GM18520 (cell line): ENCODE data around the gene SRSF4.
A peak's percentile ranks its signal among the peaks of the same experiment; 100 is the strongest.
"Not testable (repeated sequence)": the region's sequence is repeated elsewhere in the genome, so short reads cannot be mapped to it uniquely, and the experiment has no call there.

Source experiments
- ATAC-seq: cut with Tn5 transposase; IDR thresholded peaks from one replicate; pipeline ENCODE4 v1.9.1; 2021; ENCODE audit not compliant: unreplicated experiment

SRSF4 gene

GRCh38 chr1:29181413-29182225 lies at the start of gene SRSF4:
Gene SRSF4, minus strand, starts transcription at chr1:29181900. Its CDS starts 148 bp downstream, at chr1:29181752.
- ATAC-seq = peak; percentile 90

DNA sequence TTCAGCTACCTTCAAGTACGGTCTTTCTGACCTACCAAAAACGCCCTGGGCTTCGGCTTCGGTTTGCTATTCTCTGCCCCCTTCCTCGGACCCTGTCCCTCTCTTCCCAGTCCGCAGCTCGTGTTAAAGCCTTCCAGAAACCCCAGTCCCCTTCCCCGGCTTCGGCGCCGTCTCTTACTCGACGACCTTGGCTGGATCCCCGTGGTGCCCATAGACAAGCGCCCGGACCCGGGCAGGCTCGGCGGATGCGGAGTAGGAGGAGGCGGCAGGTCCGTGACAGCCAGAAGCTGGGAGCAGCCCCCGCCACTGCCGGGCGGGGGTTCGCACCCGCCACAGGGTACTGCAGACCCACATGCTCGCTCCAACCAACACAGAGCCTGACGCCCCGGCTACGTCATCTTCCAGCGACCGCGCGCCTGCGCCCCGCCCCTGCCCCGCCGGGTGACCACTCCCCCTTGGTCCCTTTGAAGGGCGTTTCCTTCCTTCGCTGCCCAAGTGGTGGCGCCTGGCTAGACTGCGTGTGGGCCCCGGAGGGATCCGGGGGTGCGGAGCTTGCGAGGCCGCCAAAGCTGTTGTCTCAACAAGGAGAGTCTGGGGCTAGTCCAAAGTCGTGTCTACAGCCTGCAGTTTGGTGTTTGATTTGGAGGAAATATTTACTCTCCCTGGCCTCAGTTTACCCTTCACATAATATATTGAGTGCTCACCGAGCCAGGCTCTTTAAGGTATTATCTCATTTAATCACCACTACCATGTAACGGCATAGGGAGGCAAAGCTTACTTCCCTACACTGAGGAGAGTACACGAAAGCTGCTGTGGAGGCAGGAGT lies 49.1 kb upstream of the SRSF4 start, which contains the start of gene MECR:
Gene MECR (minus strand): TSS at position 382 of the 826 bp plus-strand sequence. CDS start 28 bp downstream, at position 354.
- ATAC-seq = peak; percentile 82

DNA sequence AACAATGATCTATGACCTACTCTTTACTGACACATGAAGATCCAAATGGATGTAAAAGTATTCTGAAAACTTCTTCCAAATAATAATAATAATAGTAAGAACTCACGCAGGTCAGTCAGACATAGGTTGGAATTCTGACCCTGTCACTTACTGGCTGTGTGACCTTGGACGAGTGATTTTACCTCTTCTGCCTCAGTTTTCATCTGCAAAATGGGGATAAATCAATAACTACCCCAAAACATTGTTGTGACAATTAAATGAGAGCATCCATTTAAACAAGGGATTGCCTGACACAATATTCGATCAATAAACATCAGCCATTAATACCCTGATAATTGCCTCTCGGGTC lies 48.5 kb upstream of the SRSF4 start:
- ATAC-seq = no peak

DNA sequence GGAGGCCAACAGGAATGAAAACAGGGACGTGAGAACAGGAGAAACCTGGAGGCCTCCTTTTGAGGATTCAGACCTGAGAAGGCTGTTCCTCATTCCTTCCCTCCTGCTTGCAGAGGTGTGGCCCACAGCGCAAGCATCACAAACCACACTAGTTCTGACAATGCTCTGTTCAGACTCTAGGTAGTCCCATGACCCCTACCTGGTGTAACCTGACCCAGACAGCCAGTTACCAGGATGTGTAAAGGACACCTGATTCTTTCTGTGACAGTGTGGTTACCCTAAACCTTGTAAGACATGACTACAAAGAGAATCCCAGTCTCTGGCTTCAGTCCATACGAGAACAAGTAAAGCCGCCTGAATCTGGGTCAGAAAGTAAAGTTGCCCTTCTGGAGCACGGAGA lies 45.8 kb upstream of the SRSF4 start:
- no peak for ATAC-seq

DNA sequence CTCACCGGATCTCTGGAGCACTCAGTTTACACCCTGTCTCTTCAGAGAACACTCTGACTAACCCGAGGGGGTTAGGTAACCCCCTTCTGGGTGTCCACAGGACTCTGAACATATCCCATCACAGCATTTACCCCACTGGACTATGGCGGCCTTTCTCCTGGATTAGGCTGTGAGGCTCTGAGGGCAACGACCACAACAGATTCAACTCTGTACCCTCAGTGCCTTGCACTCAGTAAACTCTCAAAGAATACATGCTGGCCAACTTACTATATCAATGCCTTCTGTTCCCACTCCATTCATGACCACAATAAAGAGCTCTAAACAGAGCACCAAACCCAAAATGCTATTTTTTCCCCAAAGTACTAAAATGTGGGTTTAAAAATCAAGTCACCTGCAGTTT lies 43.7 kb upstream of the SRSF4 start:
- ATAC-seq = no peak

DNA sequence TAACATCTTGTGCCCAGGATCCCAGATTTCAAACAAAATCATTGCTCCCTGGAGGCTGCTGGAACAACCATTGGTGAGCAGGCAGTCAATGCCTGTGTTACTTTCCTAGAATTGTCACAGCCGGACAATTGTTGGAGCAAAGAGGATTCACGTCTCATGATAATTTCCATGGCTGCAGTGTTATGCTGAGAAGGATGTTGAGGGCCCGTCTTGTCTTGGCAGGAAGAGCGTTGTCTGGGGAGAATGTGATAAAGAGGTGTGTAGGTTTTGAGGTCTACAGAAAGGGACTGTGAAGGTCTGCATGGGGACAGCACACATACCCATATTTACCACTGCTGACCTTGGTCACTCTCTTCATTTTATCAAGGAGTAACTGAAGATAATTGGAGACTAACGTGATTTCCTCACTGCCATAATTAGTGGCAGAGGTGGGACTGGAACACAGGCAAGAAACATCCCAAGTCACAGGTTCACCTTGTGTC lies 42.7 kb upstream of the SRSF4 start:
- ATAC-seq = no peak

GRCh38 chr1:29223521-29223920 lies 41.8 kb upstream of the SRSF4 start:
- no peak for ATAC-seq

- no peak for ATAC-seq
Observed at GRCh38 chr1:29222686-29223085, 41.0 kb upstream of the SRSF4 start.

DNA sequence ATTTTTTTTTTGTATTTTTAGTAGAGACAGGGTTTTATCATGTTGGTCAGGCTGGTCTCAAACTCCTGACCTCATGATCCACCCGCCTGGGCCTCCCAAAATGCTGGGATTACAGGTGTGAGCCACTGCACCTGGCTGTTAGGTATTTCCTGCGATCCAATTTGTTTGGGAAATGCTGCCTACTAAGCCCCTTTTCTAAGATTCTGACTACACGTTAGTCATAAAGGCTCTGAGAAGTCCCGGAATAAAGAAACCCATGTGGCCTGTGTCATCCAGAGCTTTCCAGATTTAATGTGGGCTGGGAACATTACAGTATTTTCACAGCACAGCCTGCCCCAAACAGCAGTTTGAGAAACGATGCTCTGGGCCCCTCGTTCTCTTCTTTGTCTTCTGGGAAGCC lies 40.6 kb upstream of the SRSF4 start:
- ATAC-seq = not testable (repeated sequence)

GRCh38 chr1:29221296-29221695 lies 39.6 kb upstream of the SRSF4 start:
- ATAC-seq = no peak

- ATAC-seq = no peak
Observed at GRCh38 chr1:29218223-29218622, 36.5 kb upstream of the SRSF4 start.

GRCh38 chr1:29217633-29218032 lies 35.9 kb upstream of the SRSF4 start:
- no peak for ATAC-seq

DNA sequence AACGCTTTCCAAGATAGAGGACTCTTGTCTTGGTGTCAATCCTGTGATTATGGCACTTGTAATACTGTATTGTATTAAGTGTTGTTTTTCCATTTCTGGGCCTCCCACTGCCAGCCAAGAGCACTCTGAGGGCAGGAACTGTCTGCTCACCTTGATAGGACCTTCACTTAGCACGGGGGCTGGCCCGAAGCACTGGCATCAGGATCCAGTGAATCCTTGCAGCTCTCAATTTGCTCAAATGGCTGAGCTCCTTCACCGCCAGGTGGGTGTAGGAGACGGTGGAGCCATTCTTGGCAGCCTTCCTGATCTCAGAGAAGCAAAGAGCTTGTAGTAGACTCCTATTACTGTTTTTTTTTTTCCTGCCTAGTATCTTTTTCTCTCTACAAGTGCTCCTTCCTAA lies 31.4 kb upstream of the SRSF4 start:
- no peak for ATAC-seq

GRCh38 chr1:29211086-29212030 lies 29.7 kb upstream of the SRSF4 start:
- no peak for ATAC-seq

DNA sequence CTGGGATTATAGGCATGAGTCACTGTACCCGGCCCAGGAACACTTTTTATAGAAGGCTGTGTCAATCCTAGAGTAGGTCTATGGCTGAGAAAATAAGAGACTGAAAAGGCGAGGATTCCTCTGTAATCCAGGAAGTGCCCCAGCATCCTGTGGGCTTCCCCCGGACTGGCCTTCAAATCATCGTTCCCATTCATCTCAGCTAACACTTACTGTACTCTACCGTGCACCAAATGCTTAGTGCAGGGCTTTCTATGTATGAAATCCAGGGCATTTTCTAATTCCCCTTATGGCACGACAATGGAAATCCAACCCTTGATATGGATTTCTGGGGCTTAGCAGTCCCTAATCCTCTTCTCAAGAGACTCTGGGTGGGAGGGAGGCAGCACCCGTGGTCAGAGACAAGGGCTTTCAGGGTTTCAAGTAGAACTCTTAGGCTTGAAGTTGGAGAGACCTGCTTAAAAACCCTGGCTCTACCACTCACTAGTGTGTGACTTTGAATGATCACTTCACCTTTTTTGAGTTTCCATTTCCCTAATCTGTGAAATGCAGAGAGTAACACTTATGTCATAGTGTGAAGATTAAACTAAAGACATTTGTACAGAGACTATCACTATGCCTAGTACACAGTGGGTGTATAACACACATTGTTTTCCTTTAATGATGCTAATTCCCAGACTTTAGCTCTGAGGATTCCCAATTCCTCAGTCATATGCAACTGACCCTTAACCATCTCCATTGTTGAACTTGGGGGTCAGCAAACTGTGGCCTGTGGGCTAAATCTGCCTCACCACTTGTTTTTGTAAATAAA lies 28.8 kb upstream of the SRSF4 start:
- ATAC-seq = peak; percentile 76

DNA sequence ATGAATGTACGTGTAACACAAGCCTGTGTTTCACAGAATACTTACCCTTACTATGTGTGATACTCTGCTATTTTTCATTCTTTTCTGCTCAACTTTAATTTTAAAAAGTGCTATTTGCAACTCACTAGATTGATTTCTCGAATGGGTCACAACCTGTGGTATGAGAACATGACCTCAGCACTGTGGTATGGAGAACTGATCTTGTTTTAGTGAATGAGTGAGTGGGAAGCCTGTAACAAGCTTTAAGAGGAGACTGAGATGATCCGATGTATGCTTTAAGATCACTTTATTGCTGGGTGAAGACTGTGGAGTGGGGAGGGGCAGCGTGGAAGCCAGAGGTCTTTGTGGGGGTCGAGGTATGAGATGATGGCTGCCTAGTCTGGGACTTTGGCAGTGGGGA lies 27.5 kb upstream of the SRSF4 start:
- no peak for ATAC-seq

- no peak for ATAC-seq
Observed at GRCh38 chr1:29208442-29208841, 26.7 kb upstream of the SRSF4 start.

- peak; percentile 36 for ATAC-seq
Observed at GRCh38 chr1:29202584-29203340, 21.1 kb upstream of the SRSF4 start.

DNA sequence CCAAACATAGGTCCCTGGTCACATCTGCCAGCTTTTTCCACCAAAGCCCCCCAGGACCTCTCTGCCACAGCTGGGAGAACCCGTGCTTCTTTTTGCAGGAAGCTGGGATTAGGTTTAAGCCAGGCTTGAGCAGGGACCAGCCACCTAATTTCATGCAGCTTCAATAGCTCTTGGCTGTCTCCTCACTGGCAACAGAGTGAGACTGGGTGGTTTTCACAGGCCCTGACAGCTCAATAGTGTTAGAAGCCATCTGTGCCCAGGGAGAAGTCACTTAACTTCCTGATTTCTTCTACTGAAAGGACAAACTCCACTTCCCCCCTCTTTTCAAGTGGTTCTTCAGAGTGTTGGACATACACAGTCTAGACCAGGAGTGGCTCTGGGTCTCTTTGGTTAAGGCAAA lies 20.4 kb upstream of the SRSF4 start:
- no peak for ATAC-seq
